Suprapubic skin (tissue), 4 donors: ENCODE results near the gene RBMS3.

ENCODE experiments used
- CTCF ChIP-seq, 2 donors: fragments of 200-600 bp in 1 of 2; fragments of 450-650 bp in 1 of 2; sonication (generic) in 1 of 2; IDR thresholded peaks; one replicate each; pipeline ENCODE4 v1.5.1; 2016 to 2019; ENCODE audit warnings: antibody characterized with exemption in 2 of 2, mild to moderate bottlenecking in 1 of 2, moderate library complexity in 1 of 2
- EP300 ChIP-seq: sonication (generic); formaldehyde crosslinking; IDR thresholded peaks from one replicate; pipeline ENCODE4 v1.6.1; 2017; ENCODE audit warnings: antibody characterized with exemption
- POLR2A ChIP-seq, 2 donors: fragments of 450-650 bp; IDR thresholded peaks; one replicate each; pipeline ENCODE4 v1.6.1; 2017; ENCODE audit warnings: antibody characterized with exemption in 2 of 2, mild to moderate bottlenecking in 2 of 2, moderate library complexity in 2 of 2
- POLR2AphosphoS5 ChIP-seq, 3 donors: sonication (generic); formaldehyde crosslinking; IDR thresholded peaks; one replicate each; pipeline ENCODE4 v1.6.1; 2017; ENCODE audit warnings: antibody characterized with exemption in 3 of 3

DNA sequence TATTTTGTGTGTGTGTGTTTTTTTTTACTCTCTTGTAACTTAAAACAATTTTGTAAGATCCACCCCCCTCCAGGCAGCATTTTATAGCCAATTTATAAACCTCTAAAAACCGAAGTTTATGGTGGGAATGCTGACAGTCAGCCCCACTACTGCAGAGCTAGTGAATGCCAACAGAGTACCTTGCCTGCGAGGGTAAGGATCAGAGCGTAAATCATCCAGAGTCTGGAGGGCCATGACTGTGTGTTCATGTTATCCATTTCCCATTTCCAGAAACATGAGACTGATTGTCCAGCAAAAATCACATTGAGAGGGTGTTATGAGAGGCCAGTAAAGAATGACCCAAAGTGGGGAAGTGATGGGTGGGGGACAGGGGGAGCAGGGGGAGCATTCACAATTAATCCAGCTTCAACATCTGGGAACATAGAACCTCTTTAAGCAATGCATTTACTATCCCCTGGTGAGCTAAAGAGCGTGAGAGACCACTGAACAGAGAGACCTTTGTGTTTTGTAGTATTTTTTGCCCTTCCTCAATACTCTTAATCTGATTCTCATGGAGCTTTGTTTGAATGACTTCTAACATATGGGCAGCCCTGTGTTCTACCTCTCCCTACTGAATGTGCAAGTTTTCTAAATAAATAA, 464.5 kb downstream of the RBMS3 start:
- TF ChIP-seq CTCF (IDR thresholded peaks at IDR 0.05) (no peak), POLR2A (IDR thresholded peaks at IDR 0.05) (no peak), POLR2AphosphoS5 (IDR thresholded peaks at IDR 0.05) (no peak), EP300 (no peak)
